Thyroid gland (tissue), 4 donors: ENCODE results near the gene RFC5. TPM values are rescaled to one million over a fixed set of nuclear protein-coding genes. Genes with fewer than 3 reads are reported as not detected.

Experiments used
- DNase-seq, 2 donors: peaks; one replicate each; pipeline ENCODE4 v3.0.0-alpha.2; 2019
- H3K27ac ChIP-seq, 3 donors: fragments of 200-600 bp; sonication (generic); 1 replicate in 2 of 3; 2 replicates in 1 of 3; pipeline ENCODE4 v1.5.1; 2016 to 2019; ENCODE audit warnings: mild to moderate bottlenecking in 1 of 3, moderate library complexity in 1 of 3
- H3K27me3 ChIP-seq: fragments of 200-600 bp; sonication (generic); one replicate; pipeline ENCODE4 v1.5.1; 2019
- H3K36me3 ChIP-seq, 2 donors: fragments of 200-600 bp; sonication (generic); one replicate each; pipeline ENCODE4 v1.5.1; 2016 to 2019
- H3K4me1 ChIP-seq, 2 donors: fragments of 200-600 bp; sonication (generic); one replicate each; pipeline ENCODE4 v1.5.1; 2017 to 2019
- H3K4me3 ChIP-seq, 3 donors: fragments of 200-600 bp; sonication (generic); replicated peaks in 1 of 3; 1 replicate in 2 of 3; 2 replicates in 1 of 3; pipeline ENCODE4 v1.5.1; 2016; ENCODE audit warnings: mild to moderate bottlenecking in 1 of 3
- H3K9me3 ChIP-seq: fragments of 200-600 bp; sonication (generic); one replicate; pipeline ENCODE4 v1.5.1; 2017
- CTCF ChIP-seq, 6 experiments: fragments of 200-600 bp in 3 of 6; fragments of 450-650 bp in 3 of 6; sonication (generic) in 3 of 6; IDR thresholded peaks; one replicate each; pipeline ENCODE4 v1.5.1; 2016 to 2019; ENCODE audit warnings: antibody characterized with exemption in 6 of 6, mild to moderate bottlenecking in 2 of 6, inconsistent platforms in 1 of 6, moderate library complexity in 1 of 6
- POLR2A ChIP-seq, 2 donors: fragments of 450-650 bp; IDR thresholded peaks; one replicate each; pipeline ENCODE4 v1.6.1; 2017; ENCODE audit warnings: antibody characterized with exemption in 2 of 2, mild to moderate bottlenecking in 2 of 2, moderate library complexity in 1 of 2
- WGBS, 2 donors: methylation state at CpG; one replicate each; pipeline ENCODE4 v1.1.5; 2017; 5-methylcytosine and 5-hydroxymethylcytosine counted together
- intact Hi-C: fragments of 100-400 bp; cut with DNase I; formaldehyde crosslinking; loops from one replicate; pipeline ENCODE4 v1.15.1; 2023
- total RNA-seq, 4 donors: library from RNA; depleted of rRNA; stranded (reverse); fragments of >200 nt; gene quantifications; one replicate each; pipeline ENCODE4 v1.2.3, GENCODE V29; 2016

Gene RFC5
- 10 to 100 TPM; 15.4 to 18.8 (median 17.2) TPM for total RNA-seq

- TF ChIP-seq POLR2A (IDR thresholded peaks at IDR 0.05) (peak in 1 of 2 donors; percentile 70), CTCF (IDR thresholded peaks at IDR 0.05) (no peak)
- Histone ChIP-seq H3K27ac (peak within 1 kb of the TSS in 2 of 3 donors; percentile 7 to 17), H3K9me3 (no peaks in the 10 kb centered on the region), H3K4me3 (peak within 1 kb of the TSS; percentile 43 to 73 (median 50)), H3K36me3 (peaks cover 0 to 5% of the 10 kb centered on the region in 2 donors), H3K4me1 (peaks cover 13 to 20% of the 10 kb centered on the region in 2 donors), H3K27me3 (no peaks in the 10 kb centered on the region)
- intact Hi-C loops = no loop called here
- peak; percentile 98 to 99 for DNase-seq
- WGBS, 2 donors = 0 to 1% methylated on average over 24 to 43 of the region's 61 CpGs
Measured at GRCh38 chr12:118016424-118017264, at the start of gene RFC5. Gene RFC5, plus strand, starts transcription at chr12:118016703. Its CDS starts 125 bp downstream, at chr12:118016828.

- Histone ChIP-seq H3K4me3 (no peak overlapping the region), H3K27me3 (no peaks in the 10 kb centered on the region), H3K36me3 (no peaks in the 10 kb centered on the region), H3K4me1 (no peaks in the 10 kb centered on the region), H3K27ac (no peak overlapping the region), H3K9me3 (no peaks in the 10 kb centered on the region)
- TF ChIP-seq POLR2A (IDR thresholded peaks at IDR 0.05) = no peak
- no peak for TF ChIP-seq CTCF (IDR thresholded peaks at IDR 0.05)
- DNase-seq = no peak
- intact Hi-C loops = no loop called here
- WGBS, 2 donors = 52 to 53% methylated on average over 4 of the region's 4 CpGs
Measured at GRCh38 chr12:117967043-117967442, 49.5 kb upstream of the RFC5 start.

GRCh38 chr12:117967512-117967911, 49.0 kb upstream of the RFC5 start:
- no peak overlapping the region for H3K27ac ChIP-seq
- no peak overlapping the region for H3K4me3 ChIP-seq
- no peaks in the 10 kb centered on the region for H3K36me3 ChIP-seq
- intact Hi-C loops = no loop called here
- H3K9me3 ChIP-seq = no peaks in the 10 kb centered on the region
- TF ChIP-seq POLR2A (IDR thresholded peaks at IDR 0.05) (no peak), CTCF (IDR thresholded peaks at IDR 0.05) (no peak)
- no peaks in the 10 kb centered on the region for H3K27me3 ChIP-seq
- DNase-seq = no peak
- no peaks in the 10 kb centered on the region for H3K4me1 ChIP-seq
- whole genome bisulfite sequencing, 2 donors = 28 to 39% methylated on average over 12 of the region's 12 CpGs

- intact Hi-C loops = no loop called here
- TF ChIP-seq CTCF (IDR thresholded peaks at IDR 0.05) = no peak
- TF ChIP-seq POLR2A (IDR thresholded peaks at IDR 0.05) = no peak
- Histone ChIP-seq H3K9me3 (no peaks in the 10 kb centered on the region), H3K36me3 (no peaks in the 10 kb centered on the region), H3K27ac (peak overlapping the region in 2 of 3 donors; percentile 62 to 82), H3K4me1 (no peaks in the 10 kb centered on the region), H3K4me3 (peak overlapping the region in 2 of 3 donors; percentile 55), H3K27me3 (no peaks in the 10 kb centered on the region)
- no peak for DNase-seq
- 3 to 5% methylated on average over 10 of the region's 10 CpGs for WGBS, 2 donors
Measured at GRCh38 chr12:117968151-117968789, 48.2 kb upstream of the RFC5 start.
